Hematopoietic multipotent progenitor cell (in vitro differentiated cells): ENCODE measurements around the gene KLF3. TPM values are rescaled to one million over a fixed set of nuclear protein-coding genes. Genes with fewer than 3 reads are reported as not detected.

ENCODE experiments used
- DNase-seq, 3 donors: peaks; one replicate each; pipeline ENCODE4 v3.0.0-alpha.2; 2011 to 2015; ENCODE audit warnings: low read depth in 2 of 3, low spot score in 2 of 3
- total RNA-seq: library from RNA; depleted of rRNA; stranded (reverse); fragments of >200 nt; gene quantifications from one replicate; pipeline ENCODE4 v1.2.3, GENCODE V29; 2012

Gene KLF3
- total RNA-seq, 1 donor, result 22.4 TPM

GRCh38 chr4:38650133-38650532, 13.9 kb upstream of the KLF3 start:
- no peak for DNase-seq

- DNase-seq, result peak in 2 of 3 donors; percentile 57 to 76
These were observed 9.7 kb upstream of the KLF3 start for GRCh38 chr4:38654273-38654672.

GRCh38 chr4:38656111-38656510, 7.9 kb upstream of the KLF3 start:
- DNase-seq, result no peak

GRCh38 chr4:38659346-38659745, 4.7 kb upstream of the KLF3 start:
- no peak for DNase-seq

- DNase-seq, result no peak
These were observed 3.2 kb upstream of the KLF3 start for GRCh38 chr4:38660838-38661237.

GRCh38 chr4:38661371-38661770, 2.6 kb upstream of the KLF3 start:
- no peak for DNase-seq

GRCh38 chr4:38662522-38663089, 1.4 kb upstream of the KLF3 start:
- no peak for DNase-seq

GRCh38 chr4:38663090-38663800, 754 bp upstream of the KLF3 start:
- DNase-seq, result peak in 1 of 3 donors; percentile 52

- peak in 2 of 3 donors; percentile 60 to 64 for DNase-seq
These were observed 855 bp downstream of the KLF3 start for GRCh38 chr4:38664706-38665401.

GRCh38 chr4:38665551-38666411, 1.8 kb downstream of the KLF3 start:
- no peak for DNase-seq

GRCh38 chr4:38666766-38667084, 2.7 kb downstream of the KLF3 start:
- no peak for DNase-seq

GRCh38 chr4:38667085-38667893, 3.3 kb downstream of the KLF3 start:
- DNase-seq, result peak; percentile 53 to 96 (median 91)

GRCh38 chr4:38668203-38668971, 4.4 kb downstream of the KLF3 start:
- DNase-seq, result no peak

GRCh38 chr4:38669208-38669607, 5.2 kb downstream of the KLF3 start:
- peak in 2 of 3 donors; percentile 62 to 80 for DNase-seq

GRCh38 chr4:38670109-38670901, 6.3 kb downstream of the KLF3 start:
- no peak for DNase-seq

GRCh38 chr4:38670939-38671591, 7.1 kb downstream of the KLF3 start:
- DNase-seq, result no peak

- DNase-seq, result no peak
These were observed 7.6 kb downstream of the KLF3 start for GRCh38 chr4:38671592-38671940.

GRCh38 chr4:38672074-38672396, 8.0 kb downstream of the KLF3 start:
- no peak for DNase-seq
